ENCODE data around the gene GPR39. TPM values are rescaled to one million over a fixed set of nuclear protein-coding genes. Genes with fewer than 3 reads are reported as not detected.

The GPR39 gene
- total and polyA plus RNA-seq, 3 experiments from 2014 or later: not detected

GRCh38 chr2:132597166-132597565 lies 180.6 kb downstream of the GPR39 start:
- no peaks in the 10 kb centered on the region for H3K9me3 ChIP-seq (ENCODE audit: low read length)
- Mint-ChIP-seq H3K27me3 (peaks cover 0 to 4% of the 10 kb centered on the region in 2 donors), H3K27ac (no peak overlapping the region), H3K36me3 (no peaks in the 10 kb centered on the region), H3K9me3 (peaks cover 0 to 13% (median 6%) of the 10 kb centered on the region in 5 donors), H3K4me3 (no peak overlapping the region), H3K4me1 (no peaks in the 10 kb centered on the region)
- H3K4me1 ChIP-seq (ENCODE audit: insufficient read depth, low read length): no peaks in the 10 kb centered on the region
- H3K27me3 ChIP-seq (ENCODE audit: insufficient read depth, low read length, poor library complexity, severe bottlenecking): no peaks in the 10 kb centered on the region
- no peaks in the 10 kb centered on the region for H3K36me3 ChIP-seq (ENCODE audit: insufficient read depth, low read length)
- H3K27ac ChIP-seq (ENCODE audit: low read depth, low read length): no peak overlapping the region
- CTCF ChIA-PET: no interaction called here
- POLR2A ChIA-PET: no interaction called here
- DNase-seq: no peak
- no peak overlapping the region for H3K4me3 ChIP-seq (ENCODE audit: low read length)

- no peak for DNase-seq
- ChIA-PET POLR2A (no interaction called here), CTCF (no interaction called here)
- Histone ChIP-seq H3K9me3 (ENCODE audit: low read length) (no peaks in the 10 kb centered on the region), H3K36me3 (ENCODE audit: insufficient read depth, low read length) (no peaks in the 10 kb centered on the region), H3K4me3 (ENCODE audit: low read length) (no peak overlapping the region), H3K27ac (ENCODE audit: low read depth, low read length) (no peak overlapping the region), H3K27me3 (ENCODE audit: insufficient read depth, low read length, poor library complexity, severe bottlenecking) (no peaks in the 10 kb centered on the region), H3K4me1 (ENCODE audit: insufficient read depth, low read length) (no peaks in the 10 kb centered on the region)
- Mint-ChIP-seq H3K27me3 (peaks cover 0 to 4% of the 10 kb centered on the region in 2 donors), H3K36me3 (no peaks in the 10 kb centered on the region), H3K4me1 (no peaks in the 10 kb centered on the region), H3K27ac (no peak overlapping the region), H3K9me3 (peaks cover 0 to 13% (median 6%) of the 10 kb centered on the region in 5 donors), H3K4me3 (no peak overlapping the region)
Observed at GRCh38 chr2:132597831-132598230, 181.2 kb downstream of the GPR39 start.

- Mint-ChIP-seq H3K9me3 (peaks cover 0 to 13% (median 6%) of the 10 kb centered on the region in 5 donors), H3K27me3 (peaks cover 0 to 2% of the 10 kb centered on the region in 2 donors)
Observed at GRCh38 chr2:132598536-132598935, 181.9 kb downstream of the GPR39 start.

GRCh38 chr2:132599556-132599955 lies 183.0 kb downstream of the GPR39 start:
- Mint-ChIP-seq H3K4me1 (no peaks in the 10 kb centered on the region), H3K27me3 (peaks cover 0 to 2% of the 10 kb centered on the region in 2 donors), H3K9me3 (peaks cover 0 to 13% (median 6%) of the 10 kb centered on the region in 5 donors), H3K36me3 (no peaks in the 10 kb centered on the region), H3K4me3 (no peak overlapping the region), H3K27ac (no peak overlapping the region)
- no peaks in the 10 kb centered on the region for H3K4me1 ChIP-seq (ENCODE audit: insufficient read depth, low read length)
- no peak overlapping the region for H3K4me3 ChIP-seq (ENCODE audit: low read length)
- H3K27ac ChIP-seq (ENCODE audit: low read depth, low read length): no peak overlapping the region
- CTCF ChIA-PET: no interaction called here
- no peaks in the 10 kb centered on the region for H3K9me3 ChIP-seq (ENCODE audit: low read length)
- no peak for DNase-seq
- no peaks in the 10 kb centered on the region for H3K36me3 ChIP-seq (ENCODE audit: insufficient read depth, low read length)
- H3K27me3 ChIP-seq (ENCODE audit: insufficient read depth, low read length, poor library complexity, severe bottlenecking): no peaks in the 10 kb centered on the region
- POLR2A ChIA-PET: no interaction called here

More at GRCh38 chr2:132598536-132598935, 181.9 kb downstream of the GPR39 start:
- Histone ChIP-seq H3K4me3 (ENCODE audit: low read length) (no peak overlapping the region), H3K9me3 (ENCODE audit: low read length) (no peaks in the 10 kb centered on the region), H3K27me3 (ENCODE audit: insufficient read depth, low read length, poor library complexity, severe bottlenecking) (no peaks in the 10 kb centered on the region), H3K27ac (ENCODE audit: low read depth, low read length) (no peak overlapping the region), H3K4me1 (ENCODE audit: insufficient read depth, low read length) (no peaks in the 10 kb centered on the region), H3K36me3 (ENCODE audit: insufficient read depth, low read length) (no peaks in the 10 kb centered on the region)
- no peak overlapping the region for H3K4me3 Mint-ChIP-seq
- no peak for DNase-seq
- ChIA-PET CTCF (no interaction called here), POLR2A (no interaction called here)
- H3K4me1 Mint-ChIP-seq: no peaks in the 10 kb centered on the region
- H3K36me3 Mint-ChIP-seq: no peaks in the 10 kb centered on the region
- H3K27ac Mint-ChIP-seq: no peak overlapping the region

GRCh38 chr2:132604561-132604960 lies 188.0 kb downstream of the GPR39 start:
- no peak overlapping the region for H3K4me3 ChIP-seq (ENCODE audit: low read length)
- no peaks in the 10 kb centered on the region for H3K9me3 ChIP-seq (ENCODE audit: low read length)
- Mint-ChIP-seq H3K9me3 (peaks cover 0 to 6% (median under 1%) of the 10 kb centered on the region in 5 donors), H3K4me3 (no peak overlapping the region), H3K27ac (no peak overlapping the region), H3K4me1 (no peaks in the 10 kb centered on the region), H3K27me3 (no peaks in the 10 kb centered on the region), H3K36me3 (no peaks in the 10 kb centered on the region)
- H3K27me3 ChIP-seq (ENCODE audit: insufficient read depth, low read length, poor library complexity, severe bottlenecking): no peaks in the 10 kb centered on the region
- ChIA-PET POLR2A (no interaction called here), CTCF (no interaction called here)
- no peak overlapping the region for H3K27ac ChIP-seq (ENCODE audit: low read depth, low read length)
- no peaks in the 10 kb centered on the region for H3K4me1 ChIP-seq (ENCODE audit: insufficient read depth, low read length)
- H3K36me3 ChIP-seq (ENCODE audit: insufficient read depth, low read length): no peaks in the 10 kb centered on the region
- DNase-seq: no peak

GRCh38 chr2:132605236-132606180 lies 188.9 kb downstream of the GPR39 start:
- ChIA-PET POLR2A (no interaction called here), CTCF (no interaction called here)
- Histone ChIP-seq H3K4me1 (ENCODE audit: insufficient read depth, low read length) (no peaks in the 10 kb centered on the region), H3K27ac (ENCODE audit: low read depth, low read length) (no peak overlapping the region), H3K36me3 (ENCODE audit: insufficient read depth, low read length) (no peaks in the 10 kb centered on the region), H3K4me3 (ENCODE audit: low read length) (no peak overlapping the region), H3K27me3 (ENCODE audit: insufficient read depth, low read length, poor library complexity, severe bottlenecking) (no peaks in the 10 kb centered on the region), H3K9me3 (ENCODE audit: low read length) (no peaks in the 10 kb centered on the region)
- Mint-ChIP-seq H3K4me1 (no peaks in the 10 kb centered on the region), H3K4me3 (no peak overlapping the region), H3K27me3 (no peaks in the 10 kb centered on the region), H3K9me3 (peaks cover 0 to 3% (median 2%) of the 10 kb centered on the region in 5 donors), H3K36me3 (no peaks in the 10 kb centered on the region), H3K27ac (no peak overlapping the region)
- no peak for DNase-seq

GRCh38 chr2:132606649-132607048 lies 190.0 kb downstream of the GPR39 start:
- H3K4me3 ChIP-seq (ENCODE audit: low read length): no peak overlapping the region
- no peaks in the 10 kb centered on the region for H3K27me3 Mint-ChIP-seq
- H3K36me3 Mint-ChIP-seq: no peaks in the 10 kb centered on the region
- H3K9me3 ChIP-seq (ENCODE audit: low read length): no peaks in the 10 kb centered on the region
- H3K4me1 Mint-ChIP-seq: no peaks in the 10 kb centered on the region
- no peak overlapping the region for H3K27ac Mint-ChIP-seq
- H3K4me1 ChIP-seq (ENCODE audit: insufficient read depth, low read length): no peaks in the 10 kb centered on the region
- H3K27me3 ChIP-seq (ENCODE audit: insufficient read depth, low read length, poor library complexity, severe bottlenecking): no peaks in the 10 kb centered on the region
- ChIA-PET POLR2A (no interaction called here), CTCF (no interaction called here)
- no peaks in the 10 kb centered on the region for H3K36me3 ChIP-seq (ENCODE audit: insufficient read depth, low read length)
- peaks cover 0 to 3% (median 1%) of the 10 kb centered on the region in 5 donors for H3K9me3 Mint-ChIP-seq
- DNase-seq: no peak
- H3K4me3 Mint-ChIP-seq: no peak overlapping the region
- no peak overlapping the region for H3K27ac ChIP-seq (ENCODE audit: low read depth, low read length)

GRCh38 chr2:132607426-132608090 lies 191.0 kb downstream of the GPR39 start:
- H3K9me3 Mint-ChIP-seq: peaks cover 0 to 3% (median 1%) of the 10 kb centered on the region in 5 donors

More at GRCh38 chr2:132607426-132608090, 191.0 kb downstream of the GPR39 start:
- no peaks in the 10 kb centered on the region for H3K9me3 ChIP-seq (ENCODE audit: low read length)
- Mint-ChIP-seq H3K4me3 (no peak overlapping the region), H3K27me3 (no peaks in the 10 kb centered on the region), H3K36me3 (no peaks in the 10 kb centered on the region), H3K27ac (no peak overlapping the region), H3K4me1 (no peaks in the 10 kb centered on the region)
- H3K4me1 ChIP-seq (ENCODE audit: insufficient read depth, low read length): no peaks in the 10 kb centered on the region
- H3K4me3 ChIP-seq (ENCODE audit: low read length): no peak overlapping the region
- DNase-seq: no peak
- ChIA-PET CTCF (interaction anchor here (1.3 kb wide), 1 partner anchor 24 kb away, joined by 3 read pairs; no protein-coding TSS in a partner anchor), POLR2A (no interaction called here)
- H3K36me3 ChIP-seq (ENCODE audit: insufficient read depth, low read length): no peaks in the 10 kb centered on the region
- no peak overlapping the region for H3K27ac ChIP-seq (ENCODE audit: low read depth, low read length)
- no peaks in the 10 kb centered on the region for H3K27me3 ChIP-seq (ENCODE audit: insufficient read depth, low read length, poor library complexity, severe bottlenecking)

Data from CD8-positive, alpha-beta memory T cell (primary cell).